Ovary (tissue), 9 donors: ENCODE measurements around the gene PARD3. TPM values are rescaled to one million over a fixed set of nuclear protein-coding genes. Genes with fewer than 3 reads are reported as not detected.

Experiments
- DNase-seq, 5 donors: peaks; one replicate each; pipeline ENCODE4 v3.0.0-alpha.2; 2019 to 2020
- H3K27ac ChIP-seq, 2 donors: fragments of 200-600 bp; one replicate each; pipeline versions ENCODE4 v1.5.1 to v1.8.0; 2019 to 2022
- H3K27me3 ChIP-seq: fragments of 200-600 bp; one replicate; pipeline ENCODE4 v1.8.0; 2022
- H3K36me3 ChIP-seq: fragments of 200-600 bp; sonication (generic); one replicate; pipeline ENCODE4 v1.5.1; 2019
- H3K4me1 ChIP-seq: one replicate; pipeline ENCODE4 v1.8.1; 2013; ENCODE audit warnings: mild to moderate bottlenecking, moderate library complexity; ENCODE audit not compliant: insufficient read depth
- H3K4me3 ChIP-seq: fragments of 200-600 bp; sonication (generic); one replicate; pipeline ENCODE4 v1.5.1; 2017
- H3K9me3 ChIP-seq, 2 donors: fragments of 200-600 bp in 1 of 2; sonication (generic) in 1 of 2; one replicate each; pipeline versions ENCODE4 v1.5.1 to v1.8.1; 2013 to 2019; ENCODE audit warnings: mild to moderate bottlenecking in 1 of 2, moderate library complexity in 1 of 2
- CTCF ChIP-seq, 3 donors: fragments of 450-650 bp in 2 of 3; fragments of 200-600 bp in 1 of 3; IDR thresholded peaks; one replicate each; pipeline versions ENCODE4 v1.5.1 to v1.8.0; 2016 to 2022; ENCODE audit warnings: antibody characterized with exemption in 3 of 3, mild to moderate bottlenecking in 1 of 3
- EP300 ChIP-seq: sonication (generic); formaldehyde crosslinking; IDR thresholded peaks from one replicate; pipeline ENCODE4 v1.6.1; 2017; ENCODE audit warnings: antibody characterized with exemption
- POLR2A ChIP-seq: fragments of 450-650 bp; IDR thresholded peaks from one replicate; pipeline ENCODE4 v1.6.1; 2017; ENCODE audit warnings: antibody characterized with exemption, mild to moderate bottlenecking, moderate library complexity
- whole genome bisulfite sequencing, 3 donors: extraction: QIAGEN DNeasy Blood & Tissue Kit in 1 of 3; methylation state at CpG; one replicate each; pipeline versions ENCODE4 v1.1.5 to v1.1.7; 2013 to 2017; 5-methylcytosine and 5-hydroxymethylcytosine counted together
- intact Hi-C, 4 donors: fragments of 100-400 bp; cut with DNase I; formaldehyde crosslinking; loops; one replicate each; pipeline versions ENCODE4 v1.11.0 to v1.15.1; 2022 to 2023
- polyA plus RNA-seq, 2 donors: library from polyadenylated mRNA; stranded (reverse); fragments of 200-250 nt in 1 of 2; fragments of 350-450 nt in 1 of 2; fragmentation: Illumina TruSeq in 1 of 2; extraction: RNeasy Lipid Tissue Mini Kit (QIAGEN cat#74804) in 1 of 2; gene quantifications; one replicate each; pipeline ENCODE4 v1.2.3, GENCODE V29; 2013 to 2014
- total RNA-seq, 7 donors: library from RNA; depleted of rRNA in 2 of 7; stranded (reverse); fragments of >200 nt in 2 of 7; fragmentation: NEBNext Ultra II Directional in 3 of 7; extraction: Animal tissue kit (Norgen Biotek cat#: 25700) in 3 of 7; gene quantifications; one replicate each; pipeline versions ENCODE4 v1.1.0 to v1.2.4, GENCODE V29; 2016 to 2023
- donor health status: DM: no; HTN: no; CAD: no; lungs with moderate emphysema.
- donor health status: DM: no; HTN: no; CAD: no.
- donor health status: Bipolar disorder and iron deficiency.
- donor health status: DM: yes; HTN: yes; CAD: no.
- donor health status: DM: no; HTN: no; CAD: no.
- donor health status: DM: yes; HTN: yes; CAD: no.

PARD3 gene
- total and polyA plus RNA-seq, 9 donors, result 31.8 to 92.3 (median 67.1) TPM

GRCh38 chr10:34609287-34609940 is 205.7 kb downstream of the PARD3 start:
- no peak overlapping the region for H3K4me3 ChIP-seq
- TF ChIP-seq POLR2A, result no peak
- TF ChIP-seq CTCF (IDR thresholded peaks at IDR 0.05), result no peak
- no peak for TF ChIP-seq EP300
- H3K27me3 ChIP-seq, result no peaks in the 10 kb centered on the region
- 96 to 99% (median 97%) methylated on average over 9 of the region's 9 CpGs for WGBS, 3 donors
- DNase-seq, result no peak
- no peaks in the 10 kb centered on the region for H3K36me3 ChIP-seq
- peaks cover 1% of the 10 kb centered on the region for H3K4me1 ChIP-seq
- H3K27ac ChIP-seq, result no peak overlapping the region
- intact Hi-C loops, result no loop called here
- no peaks in the 10 kb centered on the region for H3K9me3 ChIP-seq

GRCh38 chr10:34607894-34608293 is 207.2 kb downstream of the PARD3 start:
- 68 to 74% (median 72%) methylated on average over 3 of the region's 3 CpGs for WGBS, 3 donors
- TF ChIP-seq POLR2A (no peak), CTCF (IDR thresholded peaks at IDR 0.05) (no peak), EP300 (no peak)
- Histone ChIP-seq H3K4me1 (peaks cover 1% of the 10 kb centered on the region), H3K9me3 (no peaks in the 10 kb centered on the region), H3K27me3 (no peaks in the 10 kb centered on the region), H3K4me3 (no peak overlapping the region), H3K27ac (no peak overlapping the region), H3K36me3 (no peaks in the 10 kb centered on the region)
- intact Hi-C loops, result no loop called here
- DNase-seq, result no peak

GRCh38 chr10:34606890-34607289 is 208.2 kb downstream of the PARD3 start:
- no peaks in the 10 kb centered on the region for H3K4me1 ChIP-seq
- TF ChIP-seq CTCF (IDR thresholded peaks at IDR 0.05) (no peak), EP300 (no peak), POLR2A (no peak)
- no peak for DNase-seq
- no peaks in the 10 kb centered on the region for H3K27me3 ChIP-seq
- WGBS, 3 donors, result 81 to 85% (median 82%) methylated on average over 4 of the region's 4 CpGs
- intact Hi-C loops, result no loop called here
- no peaks in the 10 kb centered on the region for H3K9me3 ChIP-seq
- no peak overlapping the region for H3K27ac ChIP-seq
- H3K4me3 ChIP-seq, result no peak overlapping the region
- no peaks in the 10 kb centered on the region for H3K36me3 ChIP-seq

- H3K4me3 ChIP-seq, result no peak overlapping the region
- WGBS, 3 donors, result 96 to 98% (median 96%) methylated on average over 4 of the region's 4 CpGs
- peaks cover 5% of the 10 kb centered on the region for H3K4me1 ChIP-seq
- H3K27me3 ChIP-seq, result no peaks in the 10 kb centered on the region
- intact Hi-C loops, result no loop called here
- H3K9me3 ChIP-seq, result no peaks in the 10 kb centered on the region
- TF ChIP-seq EP300, result no peak
- TF ChIP-seq CTCF (IDR thresholded peaks at IDR 0.05), result no peak
- TF ChIP-seq POLR2A, result no peak
- H3K27ac ChIP-seq, result no peak overlapping the region
- no peak for DNase-seq
- H3K36me3 ChIP-seq, result no peaks in the 10 kb centered on the region
Observed at GRCh38 chr10:34602478-34602877, 212.6 kb downstream of the PARD3 start.
